HEK293T (cell line): ENCODE results near the gene UTP4.

ENCODE experiments used
- CTCF ChIA-PET: fragments of 350-600 bp; formaldehyde crosslinking; extraction: SDS; loops from one replicate; lab custom pipeline; 2021; ENCODE audit warnings: antibody characterized with exemption, inconsistent platforms; lab: Yijun Ruan, JAX
- POLR2A ChIA-PET: fragments of 350-600 bp; formaldehyde crosslinking; extraction: SDS; loops from one replicate; lab custom pipeline; 2020; ENCODE audit warnings: antibody characterized with exemption, inconsistent platforms; lab: Yijun Ruan, JAX
- DNase-seq: peaks from one replicate; pipeline ENCODE4 v3.0.0; 2012; ENCODE audit warnings: mixed read lengths; ENCODE audit errors: extremely low spot score
- BHLHE40 ChIP-seq: fragments of 450-650 bp; IDR thresholded peaks from 2 replicates; pipeline ENCODE4 v1.6.1; 2016; ENCODE audit warnings: mild to moderate bottlenecking, moderate library complexity, borderline replicate concordance
- CTBP1 ChIP-seq: fragments of 450-650 bp; IDR thresholded peaks from 2 replicates; pipeline ENCODE4 v1.6.1; 2016; ENCODE audit warnings: borderline replicate concordance
- FOXK2 ChIP-seq: fragments of 450-650 bp; IDR thresholded peaks from 2 replicates; pipeline ENCODE4 v1.6.1; 2016; ENCODE audit warnings: mild to moderate bottlenecking
- HDGF ChIP-seq: fragments of 450-650 bp; IDR thresholded peaks from 2 replicates; pipeline ENCODE4 v1.6.1; 2017; ENCODE audit warnings: antibody characterized with exemption, borderline replicate concordance
- L3MBTL2 ChIP-seq: fragments of 450-650 bp; conservative IDR thresholded peaks from 2 replicates; pipeline ENCODE4 v1.6.1; 2016; ENCODE audit warnings: mild to moderate bottlenecking
- LEF1 ChIP-seq: fragments of 450-650 bp; IDR thresholded peaks from 2 replicates; pipeline ENCODE4 v1.6.1; 2017; ENCODE audit warnings: mild to moderate bottlenecking, borderline replicate concordance
- TF ChIP-seq, protein P1 (sequence below): fragments of 450-650 bp; IDR thresholded peaks from 2 replicates; pipeline ENCODE4 v1.6.1; 2016

UTP4 gene

DNA sequence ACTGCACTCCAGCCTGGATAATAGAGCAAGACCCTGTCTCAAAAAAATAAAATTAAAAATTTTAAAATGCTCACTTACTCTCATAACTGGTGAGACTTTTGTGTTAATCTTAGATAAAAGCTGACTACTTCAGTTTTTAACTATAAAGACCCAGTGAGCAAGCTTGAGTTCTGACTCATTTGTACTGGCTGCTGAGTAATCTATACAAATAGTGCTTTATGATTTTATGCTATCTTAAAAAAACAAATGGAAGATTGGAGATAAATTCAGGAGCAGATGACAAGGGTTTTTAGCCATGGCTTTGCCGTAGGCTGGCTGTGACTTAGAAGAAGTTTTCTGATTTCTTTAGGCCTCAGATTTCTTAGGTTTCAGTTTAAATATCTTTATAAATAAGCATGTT, 85.0 kb downstream of the UTP4 start:
- ChIA-PET CTCF (no interaction called here), POLR2A (no interaction called here)
- DNase-seq = no peak
- TF ChIP-seq CTBP1 (no peak), FOXK2 (no peak), L3MBTL2 (no peak), LEF1 (no peak), BHLHE40 (no peak), HDGF (no peak)
- TF ChIP-seq, protein P1, sequence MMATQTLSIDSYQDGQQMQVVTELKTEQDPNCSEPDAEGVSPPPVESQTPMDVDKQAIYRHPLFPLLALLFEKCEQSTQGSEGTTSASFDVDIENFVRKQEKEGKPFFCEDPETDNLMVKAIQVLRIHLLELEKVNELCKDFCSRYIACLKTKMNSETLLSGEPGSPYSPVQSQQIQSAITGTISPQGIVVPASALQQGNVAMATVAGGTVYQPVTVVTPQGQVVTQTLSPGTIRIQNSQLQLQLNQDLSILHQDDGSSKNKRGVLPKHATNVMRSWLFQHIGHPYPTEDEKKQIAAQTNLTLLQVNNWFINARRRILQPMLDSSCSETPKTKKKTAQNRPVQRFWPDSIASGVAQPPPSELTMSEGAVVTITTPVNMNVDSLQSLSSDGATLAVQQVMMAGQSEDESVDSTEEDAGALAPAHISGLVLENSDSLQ = no peak
